ENCODE measurements around the gene ABCB8. TPM values are rescaled to one million over a fixed set of nuclear protein-coding genes. Genes with fewer than 3 reads are reported as not detected.

The ABCB8 gene
- total and polyA plus RNA-seq, 9 of the 15 experiments (the other 6 are each of a cell fraction or from before 2014, with no cell fraction given) = 7.6 to 106 (median 36.3) TPM

- TF ChIP-seq NCOA2 (IDR thresholded peaks at IDR 0.05; ENCODE audit: partially characterized antibody in 2 of 2) = no peak
- no peak for TF ChIP-seq ATF1 (CRISPR knock-in tag; IDR thresholded peaks at IDR 0.05)
- TF ChIP-seq ATF1 (tag; IDR thresholded peaks at IDR 0.05) = peak; percentile 86
- TF ChIP-seq NFE2 (IDR thresholded peaks at IDR 0.05; ENCODE audit: low read depth) = 0 out of 2 replicates have a peak, but pooled peaks have one; percentile 20
- peak; percentile 2; the same call in 1 of the 2 replicates for TF ChIP-seq ARID4B (CRISPR knock-in tag; IDR thresholded peaks at IDR 0.05)
- no peak for TF ChIP-seq ZNF384 (IDR thresholded peaks at IDR 0.05; ENCODE audit: low read depth, low read length)
- no peak for TF ChIP-seq ZNF561 (CRISPR knock-in tag; conservative IDR thresholded peaks at IDR 0.05)
- no peak for TF ChIP-seq RBM17 (IDR thresholded peaks at IDR 0.05; ENCODE audit: borderline replicate concordance, low read depth, low read length)
- no peak for TF ChIP-seq ZNF224 (CRISPR knock-in tag; IDR thresholded peaks at IDR 0.05)
- 0 out of 2 replicates have a peak, but pooled peaks have one; percentile 96 for TF ChIP-seq POLR2AphosphoS2 (IDR thresholded peaks at IDR 0.05; ENCODE audit: low read length)
- peak; percentile 74 for TF ChIP-seq LCOR (CRISPR knock-in tag; IDR thresholded peaks at IDR 0.05)
- no peak for TF ChIP-seq FOXJ3 (CRISPR knock-in tag; IDR thresholded peaks at IDR 0.05)
- peak; percentile 88 for TF ChIP-seq ZHX1 (conservative IDR thresholded peaks at IDR 0.05; ENCODE audit: low read length)
- no peak for TF ChIP-seq PHB2 (IDR thresholded peaks at IDR 0.05; ENCODE audit: low read depth)
- TF ChIP-seq UBTF (IDR thresholded peaks at IDR 0.05; ENCODE audit: borderline replicate concordance in 1 of 2, low read depth in 2 of 2, low read length in 2 of 2) = no peak
- TF ChIP-seq SMARCE1 (IDR thresholded peaks at IDR 0.05) = no peak; the same call in 1 of the 2 replicates
- peak; percentile 95 for TF ChIP-seq PHF8 (IDR thresholded peaks at IDR 0.05; ENCODE audit: borderline replicate concordance, low read length)
Measured at GRCh38 chr7:151080522-151081169, 52.4 kb downstream of the ABCB8 start, which contains the start of gene FASTK (continued).

Measured in K562 (cell line).